Measurements from ENCODE around the gene CTRB2.
"Not testable (repeated sequence)": the region's sequence is repeated elsewhere in the genome, so short reads cannot be mapped to it uniquely, and the experiment has no call there.

GRCh38 chr16:75205961-75206748 lies 806 bp downstream of the CTRB2 start:
- not testable (repeated sequence) for TF ChIP-seq CTCF (conservative IDR thresholded peaks at IDR 0.05); ZFX (IDR thresholded peaks at IDR 0.05)

Data from C4-2B (cell line).